Left lung (tissue), 10 donors: ENCODE measurements around the gene INTS2. TPM values are rescaled to one million over a fixed set of nuclear protein-coding genes. Genes with fewer than 3 reads are reported as not detected.
"Not testable (repeated sequence)": the region's sequence is repeated elsewhere in the genome, so short reads cannot be mapped to it uniquely, and the experiment has no call there.

Experiments
- ATAC-seq: fragments of 200-7000 bp; cut with Tn5 transposase; one replicate; pipeline ENCODE4 v1.9.1; 2020; ENCODE audit warnings: moderate library complexity
- DNase-seq, 4 donors: peaks; one replicate each; pipeline ENCODE4 v3.0.0-alpha.2; 2013 to 2020
- H3K27ac ChIP-seq, 2 donors: fragments of 200-600 bp; sonication (generic) in 1 of 2; one replicate each; pipeline versions ENCODE4 v1.5.0 to v1.8.0; 2020 to 2021
- H3K27me3 ChIP-seq, 2 donors: fragments of 200-600 bp; sonication (generic) in 1 of 2; one replicate each; pipeline versions ENCODE4 v1.5.0 to v1.8.0; 2020 to 2021
- H3K36me3 ChIP-seq, 2 donors: fragments of 200-600 bp; sonication (generic) in 1 of 2; one replicate each; pipeline versions ENCODE4 v1.5.0 to v1.8.0; 2020 to 2021
- H3K4me1 ChIP-seq, 2 donors: fragments of 200-600 bp; one replicate each; pipeline ENCODE4 v1.8.0; 2021
- H3K4me3 ChIP-seq, 2 donors: fragments of 200-600 bp; sonication (generic) in 1 of 2; one replicate each; pipeline versions ENCODE4 v1.5.0 to v1.8.0; 2020 to 2021; ENCODE audit warnings: mild to moderate bottlenecking in 1 of 2
- H3K9me3 ChIP-seq, 2 donors: fragments of 200-600 bp; sonication (generic) in 1 of 2; one replicate each; pipeline versions ENCODE4 v1.5.0 to v1.8.0; 2020 to 2021
- CTCF ChIP-seq, 2 donors: fragments of 200-600 bp; sonication (generic) in 1 of 2; IDR thresholded peaks; one replicate each; pipeline versions ENCODE4 v1.5.0 to v1.8.0; 2021; ENCODE audit warnings: antibody characterized with exemption in 2 of 2
- intact Hi-C, 2 donors: fragments of 100-400 bp; cut with DNase I; formaldehyde crosslinking; loops; one replicate each; pipeline versions ENCODE4 v1.11.2 to v1.14.2; 2022
- polyA plus RNA-seq, 6 donors: library from polyadenylated mRNA; unstranded; fragments of 120-200 nt; gene quantifications; one replicate each; pipeline ENCODE4 v1.2.1, GENCODE V29; 2013; ENCODE audit not compliant: insufficient read length in 6 of 6
- total RNA-seq, 2 donors: library from RNA; stranded (reverse); fragmentation: NEBNext Ultra II Directional; extraction: Animal tissue kit (Norgen Biotek cat#: 25700); gene quantifications; one replicate each; pipeline ENCODE4 v1.2.1, GENCODE V29; 2021
- donor health status: DM: no; HTN: yes; CAD: no.
- donor health status: DM: no; HTN: no; CAD: no.

INTS2 gene
- total and polyA plus RNA-seq, 8 donors: 11.3 to 14.8 (median 12.5) TPM

- H3K36me3 ChIP-seq: peaks cover 5 to 91% of the 10 kb centered on the region in 2 donors
- intact Hi-C loops: no loop called here
- ATAC-seq: no peak
Observed at GRCh38 chr17:61946359-61946758, 18.6 kb upstream of the INTS2 start.

GRCh38 chr17:61943117-61943516 is 15.3 kb upstream of the INTS2 start:
- Histone ChIP-seq H3K4me1 (no peaks in the 10 kb centered on the region), H3K36me3 (peaks cover 5 to 70% of the 10 kb centered on the region in 2 donors), H3K27ac (no peak overlapping the region), H3K4me3 (no peak overlapping the region), H3K27me3 (no peaks in the 10 kb centered on the region), H3K9me3 (no peaks in the 10 kb centered on the region)
- TF ChIP-seq CTCF (IDR thresholded peaks at IDR 0.05): no peak
- intact Hi-C loops: no loop called here
- no peak for DNase-seq
- no peak for ATAC-seq

More at GRCh38 chr17:61946359-61946758, 18.6 kb upstream of the INTS2 start:
- Histone ChIP-seq H3K27ac (no peak overlapping the region), H3K27me3 (no peaks in the 10 kb centered on the region), H3K4me3 (no peak overlapping the region), H3K9me3 (no peaks in the 10 kb centered on the region), H3K4me1 (no peaks in the 10 kb centered on the region)
- no peak for TF ChIP-seq CTCF (IDR thresholded peaks at IDR 0.05)
- no peak for DNase-seq

- intact Hi-C loops: no loop called here
- Histone ChIP-seq H3K27me3 (no peaks in the 10 kb centered on the region), H3K4me1 (no peaks in the 10 kb centered on the region), H3K27ac (no peak overlapping the region), H3K9me3 (no peaks in the 10 kb centered on the region), H3K4me3 (no peak overlapping the region), H3K36me3 (peaks cover 5 to 60% of the 10 kb centered on the region in 2 donors)
- DNase-seq: no peak
- ATAC-seq: no peak
- no peak for TF ChIP-seq CTCF (IDR thresholded peaks at IDR 0.05)
Observed at GRCh38 chr17:61942085-61942484, 14.3 kb upstream of the INTS2 start.

- intact Hi-C loops: no loop called here
- ATAC-seq: no peak
- DNase-seq: no peak
- TF ChIP-seq CTCF (IDR thresholded peaks at IDR 0.05): no peak
- H3K9me3 ChIP-seq: no peaks in the 10 kb centered on the region
- H3K4me3 ChIP-seq: peak overlapping the region; percentile 62 to 66
- no peaks in the 10 kb centered on the region for H3K27me3 ChIP-seq
- H3K36me3 ChIP-seq: peaks cover 0 to 22% of the 10 kb centered on the region in 2 donors
- H3K4me1 ChIP-seq: peaks cover 0 to 20% of the 10 kb centered on the region in 2 donors
- peak overlapping the region; percentile 76 to 89 for H3K27ac ChIP-seq
Observed at GRCh38 chr17:61928101-61928436, 287 bp upstream of the INTS2 start.

- DNase-seq (peak in 1 of 4 donors; percentile 27), ATAC-seq (peak; percentile 14)
- H3K9me3 ChIP-seq: no peaks in the 10 kb centered on the region
- intact Hi-C loops: no loop called here
- H3K4me3 ChIP-seq: peak overlapping the region; percentile 62 to 66
- no peak for TF ChIP-seq CTCF (IDR thresholded peaks at IDR 0.05)
- peak overlapping the region; percentile 76 to 89 for H3K27ac ChIP-seq
- no peaks in the 10 kb centered on the region for H3K27me3 ChIP-seq
- peaks cover 0 to 26% of the 10 kb centered on the region in 2 donors for H3K36me3 ChIP-seq
- H3K4me1 ChIP-seq: peaks cover 0 to 20% of the 10 kb centered on the region in 2 donors
Observed at GRCh38 chr17:61926826-61927207, 965 bp downstream of the INTS2 start.

- intact Hi-C loops, H3K4me1 ChIP-seq, H3K9me3 ChIP-seq, H3K27me3 ChIP-seq, ATAC-seq, H3K4me3 ChIP-seq, H3K27ac ChIP-seq, DNase-seq: not testable (repeated sequence)
- H3K36me3 ChIP-seq: peaks cover 0 to 71% of the 10 kb centered on the region in 2 donors
Observed at GRCh38 chr17:61915162-61915561, 12.6 kb downstream of the INTS2 start.
